HEK293 (cell line): ENCODE data around the gene LYL1.

Experiments
- ZNF302 ChIP-seq: fragments of 450-650 bp; formaldehyde crosslinking; IDR thresholded peaks from 2 replicates; pipeline ENCODE4 v1.5.1; 2016; ENCODE audit warnings: missing biosample characterization, missing genetic modification characterization, low read depth
- ZNF404 ChIP-seq: fragments of 450-650 bp; formaldehyde crosslinking; IDR thresholded peaks from 2 replicates; pipeline ENCODE4 v1.5.1; 2017; ENCODE audit warnings: missing biosample characterization, missing genetic modification characterization

DNA sequence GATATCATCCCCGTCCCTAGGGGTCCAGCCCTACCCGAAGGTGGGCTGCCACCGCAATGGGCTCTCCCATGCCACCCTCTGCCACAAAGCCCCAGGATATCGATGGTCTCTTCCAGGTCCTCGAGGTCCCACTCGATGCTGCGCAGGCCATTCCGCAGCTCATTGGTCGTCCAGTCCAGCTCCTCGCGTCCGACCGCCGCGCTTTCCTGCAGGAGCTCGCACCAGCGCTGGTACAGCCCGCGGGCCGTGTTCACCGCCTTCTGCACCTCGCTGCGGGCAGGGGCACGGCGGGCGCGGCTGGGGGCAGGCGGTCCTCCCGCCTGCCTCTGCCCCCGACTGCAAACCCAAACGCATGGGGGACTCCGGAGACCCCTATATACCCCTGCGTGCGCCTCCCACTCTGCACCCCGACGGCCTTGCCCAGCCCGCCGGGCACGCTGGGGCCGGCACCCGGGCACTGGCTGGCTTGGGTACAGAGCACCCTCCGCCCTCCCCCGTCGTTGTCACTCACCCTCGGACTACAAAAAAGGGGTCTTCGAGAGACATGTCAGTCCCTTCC, 47.0 kb upstream of the LYL1 start:
- TF ChIP-seq ZNF302: no peak
- no peak for TF ChIP-seq ZNF404 (tag by site-specific recombination)
